Uterus (tissue), 4 donors: Measurements from ENCODE around the gene AGBL1. TPM values are rescaled to one million over a fixed set of nuclear protein-coding genes. Genes with fewer than 3 reads are reported as not detected.
A peak's percentile ranks its signal among the peaks of the same experiment; 100 is the strongest.

Experiments
- DNase-seq, 2 donors: peaks; one replicate each; pipeline ENCODE4 v3.0.0-alpha.2; 2019 to 2020
- H3K27ac ChIP-seq, 2 donors: fragments of 200-600 bp; sonication (generic); 1 replicate in 1 of 2; 2 replicates in 1 of 2; pipeline ENCODE4 v1.5.1; 2016 to 2018
- H3K27me3 ChIP-seq, 2 donors: fragments of 200-600 bp; sonication (generic); one replicate each; pipeline ENCODE4 v1.5.1; 2018 to 2019; ENCODE audit warnings: control low read depth in 1 of 2
- H3K36me3 ChIP-seq, 2 donors: fragments of 200-600 bp; sonication (generic); one replicate each; pipeline ENCODE4 v1.5.1; 2019; ENCODE audit warnings: control low read depth in 1 of 2
- H3K4me1 ChIP-seq, 2 donors: fragments of 200-600 bp; sonication (generic); one replicate each; pipeline ENCODE4 v1.5.1; 2018 to 2019; ENCODE audit warnings: control low read depth in 1 of 2
- H3K4me3 ChIP-seq, 2 donors: fragments of 200-600 bp; sonication (generic); 1 replicate in 1 of 2; 2 replicates in 1 of 2; pipeline ENCODE4 v1.5.1; 2018 to 2019; ENCODE audit warnings: mild to moderate bottlenecking in 1 of 2
- H3K9me3 ChIP-seq, 2 donors: fragments of 200-600 bp; sonication (generic); one replicate each; pipeline ENCODE4 v1.5.1; 2019; ENCODE audit warnings: control low read depth in 1 of 2
- POLR2A ChIP-seq, 2 donors: fragments of 450-650 bp; IDR thresholded peaks; one replicate each; pipeline ENCODE4 v1.6.1; 2016; ENCODE audit warnings: antibody characterized with exemption in 2 of 2, mild to moderate bottlenecking in 1 of 2, moderate library complexity in 1 of 2
- intact Hi-C: fragments of 100-400 bp; cut with DNase I; formaldehyde crosslinking; loops from one replicate; pipeline ENCODE4 v1.15.1; 2023; ENCODE audit warnings: low total_unique reads
- total RNA-seq, 4 donors: library from RNA; depleted of rRNA in 3 of 4; stranded (reverse); fragments of >200 nt in 3 of 4; gene quantifications; one replicate each; pipeline versions ENCODE4 v1.1.0 to v1.2.4, GENCODE V29; 2014 to 2023
- TF ChIP-seq, protein P1 (sequence below), 4 experiments: fragments of 200-600 bp in 2 of 4; fragments of 450-650 bp in 2 of 4; sonication (generic) in 2 of 4; IDR thresholded peaks; one replicate each; pipeline ENCODE4 v1.5.1; 2016 to 2019; ENCODE audit warnings: antibody characterized with exemption in 4 of 4, mild to moderate bottlenecking in 2 of 4, moderate library complexity in 1 of 4
- donor health status: DM: yes; HTN: yes; CAD: no.

Gene AGBL1
- total RNA-seq, 4 donors from 2014 or later = 0.07 TPM; not detected in 3

DNA sequence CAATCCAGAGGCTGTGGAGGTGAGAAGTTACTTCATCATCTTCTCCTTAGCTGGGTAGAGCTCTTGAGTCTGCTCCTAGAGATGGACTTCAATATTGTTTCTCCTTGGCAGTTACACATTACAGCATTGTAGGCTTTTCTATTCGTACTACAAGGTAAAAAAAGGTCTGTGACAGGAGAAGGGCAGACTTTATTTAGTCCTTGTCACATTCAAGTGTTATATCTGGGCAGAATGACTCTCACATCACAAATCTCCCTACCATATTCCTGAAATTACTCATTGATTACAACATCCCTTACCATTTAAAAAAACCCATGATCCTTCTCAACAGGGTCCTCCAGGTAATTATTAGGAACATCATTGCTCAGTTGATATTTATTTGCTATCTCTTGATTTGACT, 75.0 kb downstream of the AGBL1 start:
- no peak overlapping the region for H3K27ac ChIP-seq
- H3K9me3 ChIP-seq = no peaks in the 10 kb centered on the region
- no peaks in the 10 kb centered on the region for H3K36me3 ChIP-seq
- intact Hi-C loops = no loop called here
- H3K4me3 ChIP-seq = no peak overlapping the region
- TF ChIP-seq, protein P1, sequence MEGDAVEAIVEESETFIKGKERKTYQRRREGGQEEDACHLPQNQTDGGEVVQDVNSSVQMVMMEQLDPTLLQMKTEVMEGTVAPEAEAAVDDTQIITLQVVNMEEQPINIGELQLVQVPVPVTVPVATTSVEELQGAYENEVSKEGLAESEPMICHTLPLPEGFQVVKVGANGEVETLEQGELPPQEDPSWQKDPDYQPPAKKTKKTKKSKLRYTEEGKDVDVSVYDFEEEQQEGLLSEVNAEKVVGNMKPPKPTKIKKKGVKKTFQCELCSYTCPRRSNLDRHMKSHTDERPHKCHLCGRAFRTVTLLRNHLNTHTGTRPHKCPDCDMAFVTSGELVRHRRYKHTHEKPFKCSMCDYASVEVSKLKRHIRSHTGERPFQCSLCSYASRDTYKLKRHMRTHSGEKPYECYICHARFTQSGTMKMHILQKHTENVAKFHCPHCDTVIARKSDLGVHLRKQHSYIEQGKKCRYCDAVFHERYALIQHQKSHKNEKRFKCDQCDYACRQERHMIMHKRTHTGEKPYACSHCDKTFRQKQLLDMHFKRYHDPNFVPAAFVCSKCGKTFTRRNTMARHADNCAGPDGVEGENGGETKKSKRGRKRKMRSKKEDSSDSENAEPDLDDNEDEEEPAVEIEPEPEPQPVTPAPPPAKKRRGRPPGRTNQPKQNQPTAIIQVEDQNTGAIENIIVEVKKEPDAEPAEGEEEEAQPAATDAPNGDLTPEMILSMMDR (IDR thresholded peaks at IDR 0.05) = no peak
- TF ChIP-seq POLR2A (IDR thresholded peaks at IDR 0.05) = no peak
- no peaks in the 10 kb centered on the region for H3K27me3 ChIP-seq
- DNase-seq = no peak
- no peaks in the 10 kb centered on the region for H3K4me1 ChIP-seq

DNA sequence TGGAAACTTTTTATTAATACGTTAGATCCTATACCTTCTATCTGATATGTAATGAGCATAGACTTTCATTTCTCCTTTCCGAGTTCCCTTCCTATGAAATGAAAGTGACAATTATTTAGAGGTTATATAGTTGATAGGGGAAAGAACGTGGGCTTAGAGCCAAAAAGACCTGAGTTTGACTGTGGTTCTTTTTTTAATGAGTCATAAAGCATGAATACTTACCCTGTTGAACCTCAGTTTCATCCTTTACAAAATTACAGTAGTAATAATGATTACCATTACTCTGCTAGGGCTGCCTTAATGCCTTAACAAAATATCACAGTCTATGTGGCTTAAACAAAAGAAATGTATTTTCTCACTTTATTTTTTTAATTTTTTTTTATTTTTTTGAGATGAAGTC, 75.9 kb downstream of the AGBL1 start:
- DNase-seq = no peak
- Histone ChIP-seq H3K36me3 (no peaks in the 10 kb centered on the region), H3K9me3 (no peaks in the 10 kb centered on the region), H3K27ac (no peak overlapping the region), H3K4me1 (no peaks in the 10 kb centered on the region), H3K4me3 (no peak overlapping the region), H3K27me3 (no peaks in the 10 kb centered on the region)
- intact Hi-C loops = no loop called here
- TF ChIP-seq POLR2A (IDR thresholded peaks at IDR 0.05) = no peak
- TF ChIP-seq, protein P1 (IDR thresholded peaks at IDR 0.05) = no peak

DNA sequence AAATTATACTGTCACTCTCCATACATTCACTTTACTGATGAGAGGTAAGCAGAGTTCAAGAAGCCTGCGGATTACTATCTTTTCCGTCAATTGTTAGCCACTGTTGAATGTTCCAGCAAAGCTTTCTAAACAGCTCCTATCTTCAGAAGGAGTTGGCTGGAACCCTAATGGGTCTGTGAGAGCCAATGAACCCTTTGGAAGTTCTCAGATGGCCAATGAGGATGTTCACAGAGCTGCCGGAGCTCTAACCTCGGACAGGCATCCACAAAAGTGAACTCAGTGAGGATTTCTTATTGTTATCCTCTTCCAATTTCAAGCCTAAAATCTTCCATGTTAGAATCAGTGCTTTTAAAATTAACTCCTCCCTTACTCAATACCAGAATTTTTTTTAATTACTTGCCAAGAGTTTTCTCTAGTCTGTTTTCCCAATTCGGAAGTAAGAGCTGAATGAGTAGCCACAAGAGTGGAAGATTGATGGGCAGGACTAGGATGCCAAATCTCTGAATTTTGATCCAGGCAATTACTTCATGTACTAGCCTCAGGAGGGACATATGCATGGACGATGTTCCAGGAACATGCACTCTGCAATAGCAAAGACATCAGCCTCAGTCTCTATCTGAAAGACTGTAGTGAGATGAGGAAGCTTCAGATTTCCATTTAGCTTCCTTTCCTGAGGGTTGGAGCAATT, 78.1 kb downstream of the AGBL1 start:
- intact Hi-C loops = no loop called here
- no peak overlapping the region for H3K27ac ChIP-seq
- H3K4me3 ChIP-seq = no peak overlapping the region
- no peaks in the 10 kb centered on the region for H3K27me3 ChIP-seq
- no peaks in the 10 kb centered on the region for H3K4me1 ChIP-seq
- no peaks in the 10 kb centered on the region for H3K36me3 ChIP-seq
- no peaks in the 10 kb centered on the region for H3K9me3 ChIP-seq
- TF ChIP-seq, protein P1 (IDR thresholded peaks at IDR 0.05) = no peak
- TF ChIP-seq POLR2A (IDR thresholded peaks at IDR 0.05) = no peak
- DNase-seq = no peak

DNA sequence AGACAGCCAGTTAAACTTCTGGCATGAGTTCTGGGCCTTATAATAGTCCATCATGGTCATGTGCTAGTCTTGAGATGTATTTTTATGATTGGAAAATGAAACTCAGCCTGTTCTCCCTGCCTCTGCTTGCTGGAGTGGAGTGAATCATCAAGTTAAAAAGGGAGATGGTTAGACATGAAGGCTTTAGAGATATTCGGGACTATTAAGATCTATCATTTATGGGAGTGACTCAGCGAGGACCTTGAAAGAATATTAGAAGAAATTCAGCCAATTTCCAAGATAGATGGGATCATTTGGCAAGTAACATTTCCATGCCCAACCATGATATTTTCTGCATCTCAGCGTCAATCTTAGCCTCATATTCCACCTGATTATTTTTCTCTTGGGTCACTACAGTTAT, 79.8 kb downstream of the AGBL1 start:
- no peak for DNase-seq
- Histone ChIP-seq H3K36me3 (no peaks in the 10 kb centered on the region), H3K27me3 (no peaks in the 10 kb centered on the region), H3K27ac (peak overlapping the region in 1 of 2 donors; percentile 4), H3K4me1 (no peaks in the 10 kb centered on the region), H3K9me3 (no peaks in the 10 kb centered on the region), H3K4me3 (no peak overlapping the region)
- TF ChIP-seq POLR2A (IDR thresholded peaks at IDR 0.05) = no peak
- TF ChIP-seq, protein P1 (IDR thresholded peaks at IDR 0.05) = no peak
- intact Hi-C loops = no loop called here

DNA sequence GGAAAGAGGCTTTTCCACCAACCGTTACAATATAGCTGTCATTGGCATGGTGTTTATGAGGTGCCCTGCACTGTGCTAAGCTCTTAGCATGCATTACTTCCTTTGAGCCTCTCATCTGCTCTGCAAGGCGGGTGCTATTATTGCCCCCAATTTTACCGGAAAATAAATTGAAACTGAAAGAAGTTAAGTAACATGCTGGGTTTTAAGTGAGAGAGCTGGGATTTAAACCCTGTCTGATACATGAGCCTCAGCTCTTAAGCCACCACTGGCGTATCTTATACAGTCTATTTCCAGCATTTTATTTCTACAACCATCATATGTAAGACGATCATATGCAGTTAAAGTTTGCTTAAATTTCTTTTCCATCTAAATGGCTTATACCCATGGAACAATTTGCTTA, 81.6 kb downstream of the AGBL1 start:
- DNase-seq = no peak
- TF ChIP-seq POLR2A (IDR thresholded peaks at IDR 0.05) = no peak
- TF ChIP-seq, protein P1 (IDR thresholded peaks at IDR 0.05) = no peak
- no peak overlapping the region for H3K4me3 ChIP-seq
- no peaks in the 10 kb centered on the region for H3K27me3 ChIP-seq
- no peaks in the 10 kb centered on the region for H3K9me3 ChIP-seq
- H3K27ac ChIP-seq = no peak overlapping the region
- intact Hi-C loops = no loop called here
- H3K4me1 ChIP-seq = no peaks in the 10 kb centered on the region
- H3K36me3 ChIP-seq = no peaks in the 10 kb centered on the region
